K562 (cell line): ENCODE results near the gene ZNF544. TPM values are rescaled to one million over a fixed set of nuclear protein-coding genes. Genes with fewer than 3 reads are reported as not detected.

ENCODE experiments used
- ARID4B ChIP-seq: sonication (generic); formaldehyde crosslinking; IDR thresholded peaks from 2 replicates; pipeline ENCODE4 v1.8.0; 2022; ENCODE audit warnings: mild to moderate bottlenecking, missing genetic modification reagents
- CBFB ChIP-seq: sonication (generic); formaldehyde crosslinking; IDR thresholded peaks from 2 replicates; pipeline ENCODE4 v1.4.0; 2020; ENCODE audit warnings: mild to moderate bottlenecking, missing genetic modification reagents
- CBX3 ChIP-seq, 2 experiments: IDR thresholded peaks; 1 replicate in 1 of 2; 2 replicates in 1 of 2; pipeline ENCODE4 v1.6.1; 2012; ENCODE audit warnings: inconsistent platforms in 2 of 2, low read length in 2 of 2, borderline replicate concordance in 1 of 2, control low read depth in 1 of 2
- CREB3L1 ChIP-seq: fragments of 450-650 bp; IDR thresholded peaks from 2 replicates; pipeline ENCODE4 v1.6.1; 2014; ENCODE audit warnings: low read depth, mild to moderate bottlenecking, moderate library complexity, borderline replicate concordance
- E2F6 ChIP-seq, 2 experiments: IDR thresholded peaks; 2 replicates each; pipeline ENCODE4 v1.6.1; 2011; ENCODE audit warnings: borderline replicate concordance in 1 of 2, control low read depth in 1 of 2, low read depth in 1 of 2, low read length in 1 of 2, mild to moderate bottlenecking in 1 of 2, mixed read lengths in 1 of 2, moderate library complexity in 1 of 2; ENCODE audit not compliant: insufficient read depth in 1 of 2, insufficient read length in 1 of 2, poor library complexity in 1 of 2, severe bottlenecking in 1 of 2; ENCODE audit errors: extremely low read depth in 1 of 2
- HMGXB4 ChIP-seq: sonication (generic); formaldehyde crosslinking; IDR thresholded peaks from 2 replicates; pipeline ENCODE4 v1.8.1; 2023; ENCODE audit warnings: mild to moderate bottlenecking, missing genetic modification reagents
- JUNB ChIP-seq: fragments of 450-650 bp; formaldehyde crosslinking; conservative IDR thresholded peaks from 2 replicates; pipeline ENCODE4 v1.4.0; 2020; ENCODE audit warnings: mild to moderate bottlenecking
- MTA2 ChIP-seq: fragments of 450-650 bp; IDR thresholded peaks from 2 replicates; pipeline ENCODE4 v1.6.1; 2016; ENCODE audit warnings: low read depth
- MTF1 ChIP-seq: fragments of 250-450 bp; sonication (Bioruptor Pico); IDR thresholded peaks from 2 replicates; pipeline ENCODE4 v1.9.0; 2021; ENCODE audit warnings: moderate library complexity, mild to moderate bottlenecking, inconsistent platforms, borderline replicate concordance
- RAD51 ChIP-seq: fragments of 450-650 bp; IDR thresholded peaks from 2 replicates; pipeline ENCODE4 v1.7.1; 2016; ENCODE audit warnings: low read depth, mild to moderate bottlenecking, borderline replicate concordance
- STAT5B ChIP-seq: fragments of 250-450 bp; sonication (Bioruptor Pico); IDR thresholded peaks from 2 replicates; pipeline ENCODE4 v1.8.0; 2021; ENCODE audit warnings: mild to moderate bottlenecking, inconsistent platforms
- TAF1 ChIP-seq: IDR thresholded peaks from 2 replicates; pipeline ENCODE4 v1.6.1; 2011; ENCODE audit warnings: mild to moderate bottlenecking, low read length, moderate library complexity; ENCODE audit not compliant: insufficient read depth, control insufficient read depth, severe bottlenecking; ENCODE audit errors: extremely low read depth
- THRAP3 ChIP-seq: fragments of 450-650 bp; IDR thresholded peaks from 2 replicates; pipeline ENCODE4 v1.6.1; 2016; ENCODE audit warnings: mild to moderate bottlenecking, inconsistent platforms, borderline replicate concordance
- ZKSCAN1 ChIP-seq: fragments of 150-350 bp; IDR thresholded peaks from 2 replicates; pipeline ENCODE4 v1.6.1; 2016; ENCODE audit warnings: low read depth, low read length
- ZNF140 ChIP-seq: fragments of 250-450 bp; sonication (Bioruptor Pico); IDR thresholded peaks from 2 replicates; pipeline ENCODE4 v1.8.0; 2021; ENCODE audit warnings: moderate library complexity, mild to moderate bottlenecking, inconsistent platforms
- ZNF263 ChIP-seq: sonication (generic); formaldehyde crosslinking; IDR thresholded peaks from 2 replicates; pipeline ENCODE4 v1.8.0; 2022; ENCODE audit warnings: mild to moderate bottlenecking, missing genetic modification reagents, borderline replicate concordance
- ZNF717 ChIP-seq: fragments of 250-450 bp; sonication (Bioruptor Pico); IDR thresholded peaks from 2 replicates; pipeline ENCODE4 v1.5.0; 2021
- ZNF75A ChIP-seq: fragments of 450-650 bp; formaldehyde crosslinking; IDR thresholded peaks from 2 replicates; pipeline ENCODE4 v1.4.0; 2020; ENCODE audit warnings: mild to moderate bottlenecking
- ZNF79 ChIP-seq: fragments of 250-450 bp; sonication (Bioruptor Pico); IDR thresholded peaks from 2 replicates; pipeline ENCODE4 v1.4.0; 2020; ENCODE audit warnings: low read depth, mild to moderate bottlenecking, moderate library complexity
- polyA plus RNA-seq, 8 experiments: library from polyadenylated mRNA; depleted of rRNA in 4 of 8; stranded (reverse) in 5 of 8; unstranded in 3 of 8; fragments of >200 nt; fragmentation: Nextera tagmentation in 2 of 8; fragmentation: Illumina TruSeq in 1 of 8; extraction: Ambion mirVana in 2 of 8; extraction: Trizol in 1 of 8; gene quantifications; 2 replicates each; pipeline versions ENCODE4 v1.2.1 to v1.2.3, GENCODE V29; 2011 to 2014; ENCODE audit warnings: inconsistent platforms in 1 of 8, missing spikeins in 1 of 8
- total RNA-seq, 7 experiments: library from RNA; depleted of rRNA in 6 of 7; stranded (reverse); fragments of >200 nt in 6 of 7; fragmentation: Illumina TruSeq in 2 of 7; extraction: Trizol in 2 of 7; gene quantifications; 2 replicates each; pipeline versions ENCODE4 v1.2.1 to v1.2.3, GENCODE V29; 2011 to 2021; ENCODE audit warnings: low replicate concordance in 1 of 7

Gene ZNF544
- total and polyA plus RNA-seq, 9 of the 15 experiments (the other 6 are each of a cell fraction or from before 2014, with no cell fraction given), result 23.6 to 59.0 (median 41.4) TPM

- TF ChIP-seq ZKSCAN1 (no peak), ZNF79 (CRISPR knock-in tag) (no peak), ZNF140 (CRISPR knock-in tag) (no peak), CBFB (CRISPR knock-in tag) (no peak), ZNF717 (CRISPR knock-in tag) (no peak), ZNF75A (CRISPR knock-in tag) (peak; percentile 91), MTA2 (no peak), TAF1 (no peak), E2F6 (IDR thresholded peaks at IDR 0.05; ENCODE audit: borderline replicate concordance in 1 of 2, extremely low read depth in 1 of 2, insufficient read depth in 1 of 2, insufficient read length in 1 of 2, low read depth in 1 of 2, low read length in 1 of 2, poor library complexity in 1 of 2, severe bottlenecking in 1 of 2) (peak in 1 of 2 experiments; percentile 11), STAT5B (CRISPR knock-in tag) (no peak), ZNF263 (CRISPR knock-in tag) (no peak), CBX3 (IDR thresholded peaks at IDR 0.05; ENCODE audit: borderline replicate concordance in 1 of 2, low read length in 2 of 2) (peak in 1 of 2 experiments; percentile 41; a peak in 1 of 3 replicates), JUNB (CRISPR knock-in tag) (no peak), RAD51 (no peak), MTF1 (CRISPR knock-in tag) (no peak), CREB3L1 (no peak), ARID4B (no peak), HMGXB4 (CRISPR knock-in tag) (no peak), THRAP3 (no peak)
These were observed 16.2 kb upstream of the ZNF544 start (continued) for GRCh38 chr19:58212336-58213074.
